HG02970 (cell line): ENCODE data around the gene TSPAN33.
"Not testable (repeated sequence)": the region's sequence is repeated elsewhere in the genome, so short reads cannot be mapped to it uniquely, and the experiment has no call there.

Experiments
- ATAC-seq: cut with Tn5 transposase; IDR thresholded peaks from one replicate; pipeline ENCODE4 v1.9.1; 2021; ENCODE audit warnings: mild to moderate bottlenecking, moderate library complexity, moderate number of reproducible peaks; ENCODE audit not compliant: unreplicated experiment, low FRiP score

The TSPAN33 gene

DNA sequence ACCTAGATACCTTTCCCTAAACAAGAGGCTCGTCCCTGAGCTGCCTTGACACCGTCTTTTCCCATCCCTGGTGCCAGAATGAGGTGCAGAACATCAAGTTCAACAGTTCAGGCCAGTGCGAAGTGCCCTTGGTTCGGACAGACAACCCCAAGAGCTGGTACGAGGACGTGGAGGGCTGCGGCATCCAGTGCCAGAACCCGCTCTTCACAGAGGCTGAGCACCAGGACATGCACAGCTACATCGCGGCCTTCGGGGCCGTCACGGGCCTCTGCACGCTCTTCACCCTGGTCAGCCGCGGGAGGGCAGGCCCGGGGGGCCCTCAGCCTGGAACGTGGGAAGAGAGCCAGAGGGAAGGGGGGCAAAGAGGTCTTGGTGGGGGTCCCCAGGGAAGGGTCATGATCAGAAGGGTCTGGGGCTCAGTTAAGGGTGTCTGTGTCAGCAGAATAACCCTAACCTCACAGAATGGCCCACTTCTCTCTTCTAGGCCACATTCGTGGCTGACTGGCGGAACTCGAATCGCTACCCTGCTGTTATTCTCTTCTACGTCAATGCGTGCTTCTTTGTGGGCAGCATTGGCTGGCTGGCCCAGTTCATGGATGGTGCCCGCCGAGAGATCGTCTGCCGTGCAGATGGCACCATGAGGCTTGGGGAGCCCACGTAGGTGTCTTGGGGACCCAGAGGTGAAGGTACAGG lies 60.8 kb downstream of the TSPAN33 start:
- no peak for ATAC-seq

DNA sequence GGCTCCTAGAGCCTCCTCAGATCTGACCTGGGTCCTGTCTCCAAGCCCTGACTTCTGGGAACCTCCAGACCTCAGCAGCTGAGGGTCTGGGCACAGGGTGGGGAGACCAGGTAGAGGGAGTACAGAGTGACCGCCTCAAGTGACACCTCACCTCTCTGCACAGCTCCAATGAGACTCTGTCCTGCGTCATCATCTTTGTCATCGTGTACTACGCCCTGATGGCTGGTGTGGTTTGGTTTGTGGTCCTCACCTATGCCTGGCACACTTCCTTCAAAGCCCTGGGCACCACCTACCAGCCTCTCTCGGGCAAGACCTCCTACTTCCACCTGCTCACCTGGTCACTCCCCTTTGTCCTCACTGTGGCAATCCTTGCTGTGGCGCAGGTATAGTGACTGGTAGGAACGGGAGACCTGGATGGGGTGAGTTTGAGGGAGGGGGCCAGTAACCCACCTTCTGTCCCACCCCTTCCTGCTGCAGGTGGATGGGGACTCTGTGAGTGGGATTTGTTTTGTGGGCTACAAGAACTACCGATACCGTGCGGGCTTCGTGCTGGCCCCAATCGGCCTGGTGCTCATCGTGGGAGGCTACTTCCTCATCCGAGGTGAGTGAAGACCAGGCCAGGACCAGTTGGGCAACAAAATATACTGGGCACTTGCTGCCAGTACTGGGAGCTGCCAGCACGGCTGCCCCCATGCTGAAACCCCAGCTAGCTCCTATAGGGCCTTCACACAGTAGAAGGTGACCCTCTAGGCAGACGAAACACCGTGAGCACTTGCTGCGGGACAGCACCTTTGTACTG lies 61.7 kb downstream of the TSPAN33 start:
- ATAC-seq: no peak

DNA sequence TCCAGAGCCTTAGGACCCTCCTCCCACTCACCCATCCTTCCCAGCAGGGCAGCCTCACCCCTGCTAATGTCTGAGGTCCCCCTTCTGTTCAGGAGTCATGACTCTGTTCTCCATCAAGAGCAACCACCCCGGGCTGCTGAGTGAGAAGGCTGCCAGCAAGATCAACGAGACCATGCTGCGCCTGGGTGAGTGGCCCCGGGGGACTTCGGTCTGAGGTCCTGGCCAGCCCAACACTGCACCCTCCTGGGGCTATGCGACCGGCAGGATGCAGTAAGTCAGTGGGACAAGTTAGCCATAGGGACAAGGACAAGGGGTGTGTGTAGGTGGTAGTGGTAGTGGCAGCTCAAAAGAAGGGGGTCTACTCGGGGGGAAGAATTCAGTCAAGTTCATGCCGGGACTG lies 64.2 kb downstream of the TSPAN33 start:
- no peak for ATAC-seq

DNA sequence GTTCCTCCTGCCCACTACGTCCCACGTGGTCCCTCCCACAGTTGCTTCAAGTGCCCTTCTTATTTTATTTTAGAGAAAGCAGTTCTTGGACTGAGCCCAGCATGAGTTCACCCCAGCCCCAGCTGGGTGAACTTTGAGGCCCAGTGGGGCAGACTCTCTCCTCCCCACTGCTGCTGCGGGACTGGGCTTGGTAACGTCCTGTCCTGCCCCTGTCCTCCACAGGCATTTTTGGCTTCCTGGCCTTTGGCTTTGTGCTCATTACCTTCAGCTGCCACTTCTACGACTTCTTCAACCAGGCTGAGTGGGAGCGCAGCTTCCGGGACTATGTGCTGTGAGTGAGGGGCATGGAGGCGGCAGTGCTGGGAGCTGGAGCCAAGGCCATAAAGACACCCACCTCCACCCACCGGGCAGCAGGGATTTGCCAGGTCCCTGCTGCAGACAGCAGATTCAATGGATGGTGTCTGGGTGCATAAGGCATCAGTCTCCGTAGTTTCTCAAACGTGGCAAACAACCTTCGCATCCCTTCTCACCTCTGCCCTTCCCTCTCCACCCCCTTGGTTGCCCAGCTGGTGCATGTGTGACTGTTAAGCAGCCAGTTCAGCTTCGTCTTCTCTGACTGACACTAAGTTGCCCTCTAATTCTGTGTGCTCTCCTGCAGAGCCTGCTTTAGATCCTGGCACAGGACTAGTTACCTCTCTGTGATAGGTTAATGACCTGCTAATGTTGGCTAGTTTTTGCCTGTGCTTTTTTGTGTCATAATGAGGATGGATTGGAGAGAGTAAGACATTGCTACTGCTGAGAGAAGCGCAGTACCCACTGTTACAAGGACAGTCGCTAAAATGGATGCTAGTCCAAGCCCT lies 64.8 kb downstream of the TSPAN33 start:
- no peak for ATAC-seq

DNA sequence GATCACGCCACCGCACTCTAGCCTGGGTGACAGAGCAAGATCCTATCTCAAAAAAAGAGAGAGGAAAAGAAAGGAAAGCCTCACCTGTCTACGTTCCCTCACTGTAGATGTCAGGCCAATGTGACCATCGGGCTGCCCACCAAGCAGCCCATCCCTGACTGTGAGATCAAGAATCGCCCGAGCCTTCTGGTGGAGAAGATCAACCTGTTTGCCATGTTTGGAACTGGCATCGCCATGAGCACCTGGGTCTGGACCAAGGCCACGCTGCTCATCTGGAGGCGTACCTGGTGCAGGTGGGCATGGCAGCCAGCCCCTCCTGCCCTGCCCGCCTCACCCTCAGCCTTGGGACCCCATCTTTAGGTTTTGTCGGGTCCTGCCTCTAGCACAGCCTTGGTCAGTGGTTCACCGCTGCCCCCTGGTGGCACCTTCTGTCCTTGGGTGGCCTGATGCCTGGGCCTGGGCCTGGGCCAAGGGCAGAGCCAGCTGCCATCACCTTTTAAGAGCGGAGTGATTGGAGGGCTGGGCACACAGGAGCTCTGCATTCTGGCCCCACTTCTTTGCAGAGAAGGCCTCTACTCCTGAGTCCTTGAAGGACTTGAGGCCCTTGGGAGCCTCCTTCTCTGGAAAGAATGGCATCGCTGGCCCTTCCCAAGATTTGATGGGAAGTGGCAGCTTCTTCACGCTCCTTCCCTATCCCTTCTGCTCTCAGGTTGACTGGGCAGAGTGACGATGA lies 65.9 kb downstream of the TSPAN33 start:
- ATAC-seq: no peak

DNA sequence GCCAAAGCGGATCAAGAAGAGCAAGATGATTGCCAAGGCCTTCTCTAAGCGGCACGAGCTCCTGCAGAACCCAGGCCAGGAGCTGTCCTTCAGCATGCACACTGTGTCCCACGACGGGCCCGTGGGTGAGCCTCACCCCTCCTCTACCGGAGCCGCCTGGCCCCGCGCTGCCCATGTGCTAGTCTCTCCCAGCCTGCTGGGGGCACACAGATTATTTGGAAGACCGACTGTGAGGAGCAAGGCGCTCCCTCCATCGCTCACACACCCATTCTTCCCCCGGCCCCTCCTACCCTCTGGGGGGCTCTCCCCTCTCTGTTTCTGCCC lies 66.4 kb downstream of the TSPAN33 start:
- no peak for ATAC-seq

DNA sequence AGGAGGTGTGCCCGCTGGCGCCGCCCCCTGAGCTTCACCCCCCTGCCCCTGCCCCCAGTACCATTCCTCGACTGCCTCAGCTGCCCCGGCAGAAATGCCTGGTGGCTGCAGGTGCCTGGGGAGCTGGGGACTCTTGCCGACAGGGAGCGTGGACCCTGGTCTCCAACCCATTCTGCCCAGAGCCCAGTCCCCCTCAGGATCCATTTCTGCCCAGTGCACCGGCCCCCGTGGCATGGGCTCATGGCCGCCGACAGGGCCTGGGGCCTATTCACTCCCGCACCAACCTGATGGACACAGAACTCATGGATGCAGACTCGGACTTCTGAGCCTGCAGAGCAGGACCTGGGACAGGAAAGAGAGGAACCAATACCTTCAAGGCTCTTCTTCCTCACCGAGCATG lies 67.6 kb downstream of the TSPAN33 start:
- no peak for ATAC-seq

DNA sequence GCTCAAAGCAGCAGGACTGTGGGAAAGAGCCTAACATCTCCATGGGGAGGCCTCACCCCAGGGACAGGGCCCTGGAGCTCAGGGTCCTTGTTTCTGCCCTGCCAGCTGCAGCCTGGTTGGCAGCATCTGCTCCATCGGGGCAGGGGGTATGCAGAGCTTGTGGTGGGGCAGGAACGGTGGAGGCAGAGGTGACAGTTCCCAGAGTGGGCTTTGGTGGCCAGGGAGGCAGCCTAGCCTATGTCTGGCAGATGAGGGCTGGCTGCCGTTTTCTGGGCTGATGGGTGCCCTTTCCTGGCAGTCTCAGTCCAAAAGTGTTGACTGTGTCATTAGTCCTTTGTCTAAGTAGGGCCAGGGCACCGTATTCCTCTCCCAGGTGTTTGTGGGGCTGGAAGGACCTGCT lies 68.1 kb downstream of the TSPAN33 start:
- no peak for ATAC-seq

DNA sequence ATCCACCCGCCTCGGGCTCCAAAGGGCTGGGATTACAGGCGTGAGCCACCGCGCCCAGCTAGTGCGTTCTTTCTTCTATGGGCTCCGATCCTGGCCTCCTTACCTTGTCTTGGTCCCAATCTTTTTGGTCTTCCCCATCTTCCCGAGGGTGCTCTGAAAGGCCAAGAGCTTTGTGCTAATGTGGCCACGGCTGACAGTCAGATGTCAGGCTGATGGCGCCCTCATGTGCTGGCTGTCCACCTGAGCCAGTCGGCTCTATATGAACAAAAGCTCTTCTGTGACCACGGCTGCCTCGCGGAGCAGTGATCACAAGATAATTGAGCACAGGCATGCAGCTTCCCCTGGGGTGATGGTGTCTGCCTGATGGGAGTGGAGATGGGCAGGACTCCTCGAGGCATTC lies 69.3 kb downstream of the TSPAN33 start:
- no peak for ATAC-seq

DNA sequence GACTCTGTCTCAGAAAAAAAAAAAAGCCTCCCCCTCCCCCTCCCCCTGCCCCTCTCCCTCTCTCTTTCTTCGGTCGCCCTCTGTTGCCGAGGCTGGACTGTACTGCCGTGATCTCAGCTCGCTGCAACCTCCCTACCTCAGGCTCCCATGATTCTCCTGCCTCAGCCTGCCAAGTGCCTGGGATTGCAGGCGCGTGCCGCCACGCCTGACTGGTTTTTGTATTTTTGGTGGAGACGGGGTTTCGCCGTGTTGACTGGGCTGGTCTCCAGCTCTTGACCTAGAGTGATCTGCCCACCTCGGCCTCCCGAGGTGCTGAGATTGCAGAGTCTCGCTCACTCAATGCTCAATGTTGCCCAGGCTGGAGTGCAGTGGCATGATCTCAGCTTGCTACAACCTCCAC lies 71.2 kb downstream of the TSPAN33 start:
- ATAC-seq: not testable (repeated sequence)

DNA sequence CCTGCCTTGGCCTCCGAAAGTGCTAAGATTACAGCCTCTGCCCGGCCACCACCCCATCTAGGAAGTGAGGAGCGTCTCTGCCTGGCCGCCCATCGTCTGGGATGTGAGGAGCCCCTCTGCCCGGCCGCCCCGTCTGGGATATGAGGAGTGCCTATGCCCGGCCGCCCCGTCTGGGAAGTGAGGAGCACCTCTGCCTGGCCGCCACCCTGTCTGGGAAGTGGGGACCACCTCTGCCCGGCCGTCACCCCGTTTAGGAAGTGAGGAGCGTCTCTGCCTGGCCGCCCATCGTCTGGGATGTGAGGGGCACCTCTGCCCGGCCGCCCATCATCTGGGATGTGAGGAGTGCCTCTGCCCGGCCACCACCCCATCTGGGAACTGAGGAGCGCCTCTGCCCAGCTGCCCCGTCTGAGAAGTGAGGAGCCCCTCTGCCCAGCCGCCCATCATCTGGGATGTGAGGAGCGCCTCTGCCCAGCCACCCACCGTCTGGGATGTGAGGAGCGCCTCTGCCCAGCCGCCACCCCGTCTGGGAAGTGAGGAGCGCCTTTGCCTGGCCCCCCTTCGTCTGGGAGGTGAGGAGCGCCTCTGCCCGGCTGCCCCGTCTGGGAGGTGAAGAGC lies 71.7 kb downstream of the TSPAN33 start:
- not testable (repeated sequence) for ATAC-seq

DNA sequence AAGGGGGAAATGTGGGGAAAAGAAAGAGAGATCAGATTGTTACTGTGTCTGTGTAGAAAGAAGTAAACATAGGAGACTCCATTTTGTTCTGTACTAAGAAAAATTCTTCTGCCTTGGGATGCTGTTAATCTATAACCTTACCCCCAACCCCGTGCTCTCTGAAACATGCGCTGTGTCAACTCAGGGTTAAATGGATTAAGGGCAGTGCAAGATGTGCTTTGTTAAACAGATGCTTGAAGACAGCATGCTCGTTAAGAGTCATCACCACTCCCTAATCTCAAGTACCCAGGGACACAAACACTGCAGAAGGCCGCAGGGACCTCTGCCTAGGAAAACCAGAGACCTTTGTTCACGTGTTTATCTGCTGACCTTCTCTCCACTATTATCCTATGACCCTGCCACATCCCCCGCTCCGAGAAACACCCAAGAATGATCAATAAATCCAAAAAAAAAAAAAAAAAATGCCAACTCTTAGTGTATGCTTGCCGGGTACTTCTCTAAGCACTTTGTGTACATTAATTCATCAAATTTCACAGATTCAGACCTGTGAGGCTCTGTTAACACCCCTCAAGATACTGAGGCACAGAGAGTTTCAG lies 72.4 kb downstream of the TSPAN33 start:
- ATAC-seq: not testable (repeated sequence)

DNA sequence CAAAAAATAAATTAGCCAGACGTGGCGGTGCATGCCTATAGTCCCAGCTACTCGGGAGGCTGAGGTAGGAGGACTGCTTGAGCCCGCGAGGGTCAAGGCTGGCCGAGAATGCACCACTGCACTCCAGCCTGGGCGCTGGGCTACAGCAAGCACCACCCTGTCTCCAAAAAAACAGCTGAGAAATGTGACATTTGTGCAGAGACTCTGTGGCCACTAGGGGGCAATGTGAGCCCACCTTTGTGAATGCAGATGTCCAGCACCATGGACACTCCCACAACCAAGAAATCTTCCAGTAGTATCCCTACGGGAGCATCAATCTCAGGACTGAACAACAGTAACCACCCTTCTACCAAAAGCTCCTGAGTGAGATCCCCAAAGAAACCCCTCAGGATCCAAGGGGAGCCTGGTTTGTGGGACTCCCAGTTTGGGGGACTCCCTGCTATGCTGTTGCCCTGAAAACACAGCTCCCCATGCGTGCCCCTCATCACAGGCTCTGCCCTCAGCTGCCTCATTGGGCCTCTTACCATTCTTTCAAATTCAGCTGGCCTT lies 74.1 kb downstream of the TSPAN33 start:
- ATAC-seq: no peak

DNA sequence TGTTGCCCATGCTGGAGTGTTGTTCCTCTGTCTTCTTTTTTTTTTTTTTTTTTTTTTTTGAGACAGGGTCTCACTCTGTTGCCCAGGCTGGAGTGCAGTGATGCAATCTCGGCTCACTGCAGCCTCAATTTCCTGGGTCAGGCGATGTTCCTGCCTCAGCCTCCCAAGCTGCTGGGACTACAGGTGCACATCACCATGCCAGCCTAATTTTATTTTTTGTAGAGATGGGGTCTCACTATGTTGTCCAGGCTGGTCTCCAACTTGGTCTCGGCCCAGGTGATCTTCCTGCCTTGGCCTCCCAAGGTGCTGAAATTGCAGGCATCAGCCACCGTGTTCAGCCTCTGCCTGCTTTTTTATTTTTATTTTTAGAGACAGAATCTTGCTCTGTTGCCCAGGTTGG lies 74.7 kb downstream of the TSPAN33 start:
- ATAC-seq: not testable (repeated sequence)
